Trophoblast cell (in vitro differentiated cells and primary cell): ENCODE measurements around the gene KATNAL1.

ENCODE experiments used
- DNase-seq, 2 donors: peaks; one replicate each; pipeline ENCODE4 v3.0.0-alpha.2; 2016
- H2AFZ ChIP-seq: 2 replicates; pipeline ENCODE4 v1.6.1; 2013; ENCODE audit warnings: low read length, moderate library complexity, mild to moderate bottlenecking; ENCODE audit not compliant: insufficient read depth, poor library complexity
- H2AK5ac ChIP-seq: 2 replicates; pipeline ENCODE4 v1.6.1; 2013; ENCODE audit warnings: mild to moderate bottlenecking, low read length
- H2BK120ac ChIP-seq: 2 replicates; pipeline ENCODE4 v1.6.1; 2013; ENCODE audit warnings: low read length, mild to moderate bottlenecking, moderate library complexity; ENCODE audit not compliant: insufficient read depth, poor library complexity
- H2BK12ac ChIP-seq: 2 replicates; pipeline ENCODE4 v1.6.1; 2013; ENCODE audit warnings: mild to moderate bottlenecking, low read length, moderate library complexity
- H2BK5ac ChIP-seq: 2 replicates; pipeline ENCODE4 v1.6.1; 2013; ENCODE audit warnings: low read length, low read depth, moderate library complexity, mild to moderate bottlenecking; ENCODE audit not compliant: poor library complexity
- H3K14ac ChIP-seq: 2 replicates; pipeline ENCODE4 v1.6.1; 2013; ENCODE audit warnings: mild to moderate bottlenecking, low read length
- H3K18ac ChIP-seq: 2 replicates; pipeline ENCODE4 v1.6.1; 2013; ENCODE audit warnings: mild to moderate bottlenecking, low read length
- H3K23ac ChIP-seq: 2 replicates; pipeline ENCODE4 v1.6.1; 2013; ENCODE audit warnings: low read length
- H3K27ac ChIP-seq: 2 replicates; pipeline ENCODE4 v1.5.1; 2013; ENCODE audit warnings: low read depth, mild to moderate bottlenecking, inconsistent platforms, low read length, moderate library complexity
- H3K27me3 ChIP-seq: 2 replicates; pipeline ENCODE4 v1.6.1; 2013; ENCODE audit warnings: inconsistent platforms, mild to moderate bottlenecking, low read length, moderate library complexity; ENCODE audit not compliant: insufficient read depth
- H3K36me3 ChIP-seq, 2 experiments: 1 replicate in 1 of 2; 2 replicates in 1 of 2; pipeline ENCODE4 v1.6.1; 2013; ENCODE audit warnings: low read length in 2 of 2, mild to moderate bottlenecking in 2 of 2, moderate library complexity in 1 of 2; ENCODE audit not compliant: insufficient read depth in 2 of 2, control insufficient read depth in 1 of 2
- H3K4ac ChIP-seq: 2 replicates; pipeline ENCODE4 v1.6.1; 2013; ENCODE audit warnings: low read depth, mild to moderate bottlenecking, low read length, moderate library complexity
- H3K4me1 ChIP-seq, 2 experiments: 1 replicate in 1 of 2; 2 replicates in 1 of 2; pipeline ENCODE4 v1.6.1; 2013; ENCODE audit warnings: low read length in 2 of 2, mild to moderate bottlenecking in 2 of 2, moderate library complexity in 1 of 2; ENCODE audit not compliant: insufficient read depth in 2 of 2, control insufficient read depth in 1 of 2
- H3K4me2 ChIP-seq: 2 replicates; pipeline ENCODE4 v1.6.1; 2013; ENCODE audit warnings: inconsistent platforms, mild to moderate bottlenecking, low read length, moderate library complexity
- H3K4me3 ChIP-seq: 2 replicates; pipeline ENCODE4 v1.5.1; 2013; ENCODE audit warnings: mild to moderate bottlenecking, low read depth, low read length, inconsistent platforms
- H3K79me1 ChIP-seq: one replicate; pipeline ENCODE4 v1.6.1; 2013; ENCODE audit warnings: low read length
- H3K79me2 ChIP-seq: 2 replicates; pipeline ENCODE4 v1.6.1; 2013; ENCODE audit warnings: low read length, mild to moderate bottlenecking; ENCODE audit not compliant: control insufficient read depth, insufficient read depth, poor library complexity
- H3K9ac ChIP-seq: 2 replicates; pipeline ENCODE4 v1.6.1; 2013; ENCODE audit warnings: mild to moderate bottlenecking, low read length
- H3K9me3 ChIP-seq: 2 replicates; pipeline ENCODE4 v1.6.1; 2013; ENCODE audit warnings: low read depth, mild to moderate bottlenecking, control low read depth, inconsistent platforms, low read length; ENCODE audit not compliant: insufficient read depth
- H4K12ac ChIP-seq: 2 replicates; pipeline ENCODE4 v1.6.1; 2013; ENCODE audit warnings: low read depth, mild to moderate bottlenecking, low read length, moderate library complexity
- H4K8ac ChIP-seq: 2 replicates; pipeline ENCODE4 v1.6.1; 2013; ENCODE audit warnings: low read depth, mild to moderate bottlenecking, low read length, moderate library complexity
- H4K91ac ChIP-seq: one replicate; pipeline ENCODE4 v1.6.1; 2013; ENCODE audit warnings: low read depth, mild to moderate bottlenecking, low read length, moderate library complexity
- WGBS: extraction: QIAGEN DNeasy Blood & Tissue Kit; methylation state at CpG from one replicate; pipeline ENCODE4 v1.1.7; 2013; ENCODE audit warnings: missing lambda C conversion rate; ENCODE audit not compliant: insufficient read length, insufficient coverage; ENCODE audit errors: extremely low coverage; 5-methylcytosine and 5-hydroxymethylcytosine counted together

KATNAL1 gene

GRCh38 chr13:30308548-30308947 lies 1.2 kb upstream of the KATNAL1 start:
- DNase-seq: no peak
- no peak overlapping the region for H3K18ac ChIP-seq
- H3K23ac ChIP-seq: no peak overlapping the region
- no peaks in the 10 kb centered on the region for H3K9me3 ChIP-seq
- H3K9ac ChIP-seq: no peak overlapping the region
- H2BK12ac ChIP-seq: no peak overlapping the region
- H2BK120ac ChIP-seq: no peak overlapping the region
- H2AK5ac ChIP-seq: no peak overlapping the region
- H3K79me1 ChIP-seq: peaks cover 11% of the 10 kb centered on the region
- no peak overlapping the region for H4K91ac ChIP-seq
- no peak overlapping the region for H3K14ac ChIP-seq
- no peak overlapping the region for H2BK5ac ChIP-seq
- WGBS: 100% methylated on average over 1 of the region's 4 CpGs
- H3K4me1 ChIP-seq: peaks cover 2 to 3% of the 10 kb centered on the region in 2 experiments
- no peak overlapping the region for H3K4me3 ChIP-seq
- peaks cover 6% of the 10 kb centered on the region for H3K79me2 ChIP-seq
- H3K4me2 ChIP-seq: no peak overlapping the region
- no peak overlapping the region for H3K27ac ChIP-seq
- no peak overlapping the region for H4K8ac ChIP-seq
- H4K12ac ChIP-seq: no peak overlapping the region
- no peak overlapping the region for H3K4ac ChIP-seq
- no peaks in the 10 kb centered on the region for H3K27me3 ChIP-seq
- no peaks in the 10 kb centered on the region for H3K36me3 ChIP-seq
- H2AFZ ChIP-seq: no peak overlapping the region

- no peaks in the 10 kb centered on the region for H3K36me3 ChIP-seq
- H3K4me2 ChIP-seq: peak overlapping the region; percentile 65
- H3K79me2 ChIP-seq: peaks cover 6% of the 10 kb centered on the region
- H3K4ac ChIP-seq: no peak overlapping the region
- no CpG with 5 or more reads among the region's 8 CpGs for WGBS
- no peak overlapping the region for H3K14ac ChIP-seq
- no peak overlapping the region for H2BK5ac ChIP-seq
- H2BK120ac ChIP-seq: no peak overlapping the region
- no peak overlapping the region for H3K9ac ChIP-seq
- H3K18ac ChIP-seq: no peak overlapping the region
- H3K23ac ChIP-seq: no peak overlapping the region
- no peak overlapping the region for H2AK5ac ChIP-seq
- H3K9me3 ChIP-seq: no peaks in the 10 kb centered on the region
- H2BK12ac ChIP-seq: no peak overlapping the region
- H4K8ac ChIP-seq: no peak overlapping the region
- H3K79me1 ChIP-seq: peaks cover 11% of the 10 kb centered on the region
- no peak overlapping the region for H3K4me3 ChIP-seq
- no peak for DNase-seq
- no peak overlapping the region for H4K12ac ChIP-seq
- H2AFZ ChIP-seq: no peak overlapping the region
- no peak overlapping the region for H4K91ac ChIP-seq
- peaks cover 2 to 3% of the 10 kb centered on the region in 2 experiments for H3K4me1 ChIP-seq
- H3K27me3 ChIP-seq: no peaks in the 10 kb centered on the region
- H3K27ac ChIP-seq: no peak overlapping the region
Observed at GRCh38 chr13:30307971-30308290, 580 bp upstream of the KATNAL1 start.

- peak; percentile 87 to 95 for DNase-seq
- Histone ChIP-seq H3K4me3 (peak overlapping the region; percentile 97), H3K36me3 (no peaks in the 10 kb centered on the region), H3K27ac (no peak overlapping the region), H3K18ac (peak overlapping the region; percentile 98), H3K79me1 (peaks cover 11% of the 10 kb centered on the region), H2BK5ac (peak overlapping the region; percentile 80), H2BK120ac (peak overlapping the region; percentile 92), H4K12ac (peak overlapping the region; percentile 97), H2AK5ac (peak overlapping the region; percentile 84), H2AFZ (peak overlapping the region; percentile 99), H3K4me2 (peak overlapping the region; percentile 65), H3K9ac (no peak overlapping the region), H2BK12ac (peak overlapping the region; percentile 55), H3K14ac (peak overlapping the region; percentile 97), H4K8ac (peak overlapping the region; percentile 99), H3K79me2 (peaks cover 6% of the 10 kb centered on the region), H4K91ac (peak overlapping the region; percentile 97), H3K9me3 (no peaks in the 10 kb centered on the region), H3K4ac (peak overlapping the region; percentile 97), H3K4me1 (peaks cover 2 to 3% of the 10 kb centered on the region in 2 experiments), H3K23ac (no peak overlapping the region), H3K27me3 (no peaks in the 10 kb centered on the region)
- no CpG with 5 or more reads among the region's 37 CpGs for WGBS
Observed at GRCh38 chr13:30306762-30307193, 573 bp downstream of the KATNAL1 start.

DNA sequence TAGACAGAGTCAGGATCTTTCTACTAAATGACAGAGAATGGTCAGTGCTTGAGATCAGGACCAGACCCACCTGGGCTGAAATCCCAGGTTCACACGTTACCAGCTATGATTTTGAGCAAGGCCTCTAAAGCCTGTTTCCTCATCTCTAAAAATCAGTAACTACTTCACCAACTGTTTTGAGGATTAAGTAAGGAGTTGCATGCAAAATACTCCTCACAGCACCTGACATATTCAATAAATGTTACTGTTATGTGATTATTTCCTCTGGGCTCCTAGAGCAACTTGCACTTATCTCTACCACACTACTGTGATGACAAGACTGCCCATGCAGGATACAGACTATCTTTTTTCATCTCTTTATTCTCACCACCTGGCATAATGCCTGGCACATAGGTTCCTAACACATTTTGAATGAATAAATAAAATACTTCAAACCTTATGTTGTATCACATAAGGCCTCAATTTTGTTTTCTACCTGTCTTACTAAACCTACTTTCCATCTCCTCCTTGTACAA lies 1.8 kb downstream of the KATNAL1 start:
- Histone ChIP-seq H3K36me3 (no peaks in the 10 kb centered on the region), H3K27ac (no peak overlapping the region), H3K23ac (no peak overlapping the region), H3K9me3 (no peaks in the 10 kb centered on the region), H4K91ac (no peak overlapping the region), H3K27me3 (no peaks in the 10 kb centered on the region), H2AK5ac (no peak overlapping the region), H3K4me3 (no peak overlapping the region), H3K18ac (no peak overlapping the region), H2BK12ac (no peak overlapping the region), H3K4ac (no peak overlapping the region), H2BK120ac (no peak overlapping the region), H3K79me2 (peaks cover 6% of the 10 kb centered on the region), H4K8ac (no peak overlapping the region), H4K12ac (no peak overlapping the region), H2BK5ac (no peak overlapping the region), H3K79me1 (peaks cover 11% of the 10 kb centered on the region), H2AFZ (no peak overlapping the region), H3K14ac (no peak overlapping the region), H3K4me2 (no peak overlapping the region), H3K9ac (no peak overlapping the region), H3K4me1 (peaks cover 2 to 3% of the 10 kb centered on the region in 2 experiments)
- no peak for DNase-seq
- WGBS: no CpG with 5 or more reads among the region's 1 CpG
